ENCODE measurements around the gene CAMTA1. TPM values are rescaled to one million over a fixed set of nuclear protein-coding genes. Genes with fewer than 3 reads are reported as not detected.

CAMTA1 gene
- total RNA-seq, 1 donor from 2014 or later, result 81.6 TPM

DNA sequence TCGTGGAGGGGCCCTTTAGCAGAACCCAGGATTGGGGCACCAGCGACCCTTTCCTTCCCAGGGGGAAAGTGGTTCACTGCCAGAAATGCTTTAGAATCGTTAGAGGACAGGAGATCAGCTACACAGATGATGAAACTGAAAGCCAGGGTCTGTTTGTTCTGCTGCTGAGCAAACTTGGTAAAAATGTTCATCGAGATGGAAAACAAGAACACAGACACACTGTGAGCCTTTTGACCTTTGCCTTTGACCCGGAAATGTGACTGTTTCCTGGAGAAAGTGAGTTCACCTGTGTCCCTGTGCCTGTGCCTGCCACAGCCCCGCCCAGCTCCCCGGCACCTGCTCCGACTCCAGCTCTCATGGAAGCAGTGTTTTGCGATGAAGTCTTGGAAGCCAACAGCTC is 234.3 kb downstream of the CAMTA1 start:
- DNase-seq (ENCODE audit: extremely low spot score, unreplicated experiment), result no peak
- no peaks in the 10 kb centered on the region for H3K36me3 Mint-ChIP-seq (ENCODE audit: unreplicated experiment)
- no peak overlapping the region for H3K27ac Mint-ChIP-seq (ENCODE audit: unreplicated experiment)

DNA sequence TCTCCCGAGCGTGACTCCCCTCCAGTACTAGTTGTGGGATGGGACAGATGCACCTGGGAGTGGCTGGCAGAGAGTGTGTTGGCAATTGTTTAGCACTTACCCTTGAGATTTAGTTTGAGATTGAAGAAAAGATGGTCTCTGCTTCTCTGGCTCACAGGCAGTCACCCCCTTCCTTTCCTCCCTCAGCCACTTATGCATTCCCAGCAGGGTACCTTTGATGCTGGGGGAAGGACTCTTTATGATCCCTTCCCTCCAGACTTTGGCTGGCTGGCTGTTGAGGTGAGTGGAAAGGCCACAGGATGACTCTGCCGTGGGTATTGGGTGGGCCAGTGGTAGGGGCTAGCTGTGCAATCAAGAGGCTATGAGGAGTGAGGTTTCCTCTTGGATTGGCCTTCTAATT is 236.8 kb downstream of the CAMTA1 start:
- no peaks in the 10 kb centered on the region for H3K9me3 Mint-ChIP-seq (ENCODE audit: unreplicated experiment)
- DNase-seq (ENCODE audit: extremely low spot score, unreplicated experiment), result no peak
- no peak overlapping the region for H3K4me3 Mint-ChIP-seq (ENCODE audit: unreplicated experiment)
- H3K27me3 Mint-ChIP-seq (ENCODE audit: unreplicated experiment), result peaks cover 43% of the 10 kb centered on the region
- no peak overlapping the region for H3K27ac Mint-ChIP-seq (ENCODE audit: unreplicated experiment)
- no peaks in the 10 kb centered on the region for H3K4me1 Mint-ChIP-seq (ENCODE audit: unreplicated experiment)
- no peaks in the 10 kb centered on the region for H3K36me3 Mint-ChIP-seq (ENCODE audit: unreplicated experiment)
- TF ChIP-seq, protein P1, sequence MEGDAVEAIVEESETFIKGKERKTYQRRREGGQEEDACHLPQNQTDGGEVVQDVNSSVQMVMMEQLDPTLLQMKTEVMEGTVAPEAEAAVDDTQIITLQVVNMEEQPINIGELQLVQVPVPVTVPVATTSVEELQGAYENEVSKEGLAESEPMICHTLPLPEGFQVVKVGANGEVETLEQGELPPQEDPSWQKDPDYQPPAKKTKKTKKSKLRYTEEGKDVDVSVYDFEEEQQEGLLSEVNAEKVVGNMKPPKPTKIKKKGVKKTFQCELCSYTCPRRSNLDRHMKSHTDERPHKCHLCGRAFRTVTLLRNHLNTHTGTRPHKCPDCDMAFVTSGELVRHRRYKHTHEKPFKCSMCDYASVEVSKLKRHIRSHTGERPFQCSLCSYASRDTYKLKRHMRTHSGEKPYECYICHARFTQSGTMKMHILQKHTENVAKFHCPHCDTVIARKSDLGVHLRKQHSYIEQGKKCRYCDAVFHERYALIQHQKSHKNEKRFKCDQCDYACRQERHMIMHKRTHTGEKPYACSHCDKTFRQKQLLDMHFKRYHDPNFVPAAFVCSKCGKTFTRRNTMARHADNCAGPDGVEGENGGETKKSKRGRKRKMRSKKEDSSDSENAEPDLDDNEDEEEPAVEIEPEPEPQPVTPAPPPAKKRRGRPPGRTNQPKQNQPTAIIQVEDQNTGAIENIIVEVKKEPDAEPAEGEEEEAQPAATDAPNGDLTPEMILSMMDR (IDR thresholded peaks at IDR 0.05), result no peak

More for the DNA sequence above, 234.3 kb downstream of the CAMTA1 start:
- TF ChIP-seq, protein P1 (IDR thresholded peaks at IDR 0.05), result no peak
- H3K4me1 Mint-ChIP-seq (ENCODE audit: unreplicated experiment), result no peaks in the 10 kb centered on the region
- no peak overlapping the region for H3K4me3 Mint-ChIP-seq (ENCODE audit: unreplicated experiment)
- H3K27me3 Mint-ChIP-seq (ENCODE audit: unreplicated experiment), result peaks cover 38% of the 10 kb centered on the region
- H3K9me3 Mint-ChIP-seq (ENCODE audit: unreplicated experiment), result no peaks in the 10 kb centered on the region

DNA sequence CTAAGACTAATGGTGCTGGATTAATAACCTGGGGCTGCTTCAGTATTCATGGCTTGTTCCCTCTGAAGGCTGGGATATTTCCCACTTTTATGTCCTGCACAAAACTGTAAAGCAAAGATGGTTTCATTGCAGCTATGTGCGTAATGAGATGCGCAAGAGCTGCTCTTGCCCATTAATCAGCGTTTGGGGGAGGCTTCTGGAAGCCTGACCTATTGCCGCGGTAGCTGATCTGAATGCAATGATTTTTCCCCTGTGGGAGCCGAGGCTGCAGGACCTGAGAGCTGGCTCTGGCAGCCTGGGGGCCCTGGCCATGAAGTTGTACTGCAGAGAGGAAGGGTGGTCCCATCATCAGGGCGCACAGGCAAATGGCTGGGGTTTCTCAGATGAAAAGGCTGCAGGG is 239.8 kb downstream of the CAMTA1 start:
- peaks cover 50% of the 10 kb centered on the region for H3K27me3 Mint-ChIP-seq (ENCODE audit: unreplicated experiment)
- no peak for DNase-seq (ENCODE audit: extremely low spot score, unreplicated experiment)
- H3K4me1 Mint-ChIP-seq (ENCODE audit: unreplicated experiment), result no peaks in the 10 kb centered on the region
- no peaks in the 10 kb centered on the region for H3K9me3 Mint-ChIP-seq (ENCODE audit: unreplicated experiment)
- TF ChIP-seq, protein P1 (IDR thresholded peaks at IDR 0.05), result no peak
- H3K27ac Mint-ChIP-seq (ENCODE audit: unreplicated experiment), result no peak overlapping the region
- H3K4me3 Mint-ChIP-seq (ENCODE audit: unreplicated experiment), result no peak overlapping the region
- no peaks in the 10 kb centered on the region for H3K36me3 Mint-ChIP-seq (ENCODE audit: unreplicated experiment)

DNA sequence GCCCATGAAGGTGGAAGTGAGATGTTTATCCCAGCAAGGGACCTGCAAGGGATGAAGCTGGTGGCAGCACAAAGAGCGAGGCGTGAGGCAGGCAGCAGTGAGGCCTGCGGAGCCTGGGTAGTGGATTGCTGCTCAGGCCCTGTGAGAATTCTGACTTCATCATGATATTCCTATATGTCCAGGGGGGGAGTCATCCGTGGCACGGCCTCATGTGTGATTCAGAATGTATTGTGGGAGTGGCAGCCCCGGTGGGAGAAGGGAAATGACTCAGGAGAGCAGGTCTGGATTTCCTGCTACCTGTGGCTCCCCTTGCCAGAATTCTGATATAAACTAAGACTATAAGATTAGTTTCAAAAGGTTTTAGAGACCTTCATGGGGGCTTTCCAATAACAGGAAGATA is 240.9 kb downstream of the CAMTA1 start:
- peaks cover 46% of the 10 kb centered on the region for H3K27me3 Mint-ChIP-seq (ENCODE audit: unreplicated experiment)
- TF ChIP-seq, protein P1 (IDR thresholded peaks at IDR 0.05), result no peak
- no peak overlapping the region for H3K4me3 Mint-ChIP-seq (ENCODE audit: unreplicated experiment)
- H3K4me1 Mint-ChIP-seq (ENCODE audit: unreplicated experiment), result no peaks in the 10 kb centered on the region
- DNase-seq (ENCODE audit: extremely low spot score, unreplicated experiment), result no peak
- H3K9me3 Mint-ChIP-seq (ENCODE audit: unreplicated experiment), result no peaks in the 10 kb centered on the region
- H3K36me3 Mint-ChIP-seq (ENCODE audit: unreplicated experiment), result no peaks in the 10 kb centered on the region
- H3K27ac Mint-ChIP-seq (ENCODE audit: unreplicated experiment), result no peak overlapping the region

DNA sequence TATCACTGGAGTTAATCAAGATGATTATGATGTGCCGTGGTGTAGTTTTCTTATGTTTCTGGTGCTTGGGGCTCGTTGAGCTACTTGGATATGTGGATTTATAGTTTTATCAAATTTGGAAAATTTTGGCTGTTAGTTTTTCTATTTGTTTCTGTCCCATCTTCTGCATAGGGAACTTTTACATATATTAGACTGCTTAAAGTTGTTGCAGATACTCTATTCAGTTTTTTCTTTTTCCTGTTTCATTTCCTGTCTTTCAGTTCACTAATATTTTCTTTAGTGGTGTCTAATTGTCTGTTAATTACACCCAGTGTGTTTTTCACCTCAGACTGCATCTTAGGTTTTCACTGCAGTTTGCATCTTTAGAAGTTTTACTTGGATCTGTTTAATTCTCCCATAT is 247.7 kb downstream of the CAMTA1 start:
- H3K36me3 Mint-ChIP-seq (ENCODE audit: unreplicated experiment), result peaks cover 3% of the 10 kb centered on the region
- H3K9me3 Mint-ChIP-seq (ENCODE audit: unreplicated experiment), result peaks cover 13% of the 10 kb centered on the region
- TF ChIP-seq, protein P1 (IDR thresholded peaks at IDR 0.05), result no peak
- no peak for DNase-seq (ENCODE audit: extremely low spot score, unreplicated experiment)
- H3K4me1 Mint-ChIP-seq (ENCODE audit: unreplicated experiment), result no peaks in the 10 kb centered on the region
- H3K27me3 Mint-ChIP-seq (ENCODE audit: unreplicated experiment), result peaks cover 15% of the 10 kb centered on the region
- no peak overlapping the region for H3K27ac Mint-ChIP-seq (ENCODE audit: unreplicated experiment)
- H3K4me3 Mint-ChIP-seq (ENCODE audit: unreplicated experiment), result no peak overlapping the region
